ENCODE data around the gene UCN3. TPM values are rescaled to one million over a fixed set of nuclear protein-coding genes. Genes with fewer than 3 reads are reported as not detected.

UCN3 gene
- total and polyA plus RNA-seq, 9 of the 15 experiments (the other 6 are each of a cell fraction or from before 2014, with no cell fraction given): not detected

- TF ChIP-seq BRD9 (IDR thresholded peaks at IDR 0.05; ENCODE audit: low read depth, partially characterized antibody) (no peak), BRCA1 (IDR thresholded peaks at IDR 0.05) (no peak), BRCA1 (CRISPR knock-in tag; IDR thresholded peaks at IDR 0.05) (no peak)
Observed at GRCh38 chr10:5321273-5321672, 43.5 kb upstream of the UCN3 start (continued).

- no peak overlapping the region for H3K9ac ChIP-seq (ENCODE audit: insufficient read depth in 1 of 2, low read depth in 2 of 2, low read length in 2 of 2)
- H3K4me1 ChIP-seq (replicated peaks in 1 of 2; ENCODE audit: control insufficient read depth in 2 of 2, insufficient read depth in 2 of 2, low read length in 2 of 2): no peaks in the 10 kb centered on the region
- no peaks in the 10 kb centered on the region for H3K9me1 ChIP-seq (ENCODE audit: control insufficient read depth, insufficient read depth, low read length)
- no peak for ATAC-seq
- no peaks in the 10 kb centered on the region for H3K36me3 ChIP-seq (ENCODE audit: control insufficient read depth, insufficient read depth, low read length)
- ChIA-PET POLR2A (no interaction called here), CTCF (ENCODE audit: low intra/inter-chr PET ratio) (no interaction called here)
- H3K9me3 ChIP-seq (replicated peaks; ENCODE audit: control insufficient read depth, insufficient read depth, low read depth, low read length): no peaks in the 10 kb centered on the region
- no TSS peak for BruUV-seq (replicated peaks)
- 9% methylated on average over 4 of the region's 4 CpGs for WGBS (ENCODE audit: insufficient coverage, low coverage, missing lambda C conversion rate)
- H3K4me3 ChIP-seq: no peak overlapping the region
- H2AFZ ChIP-seq (ENCODE audit: low read depth, low read length): no peak overlapping the region
- H4K20me1 ChIP-seq (replicated peaks; ENCODE audit: control insufficient read depth, insufficient read depth, low read length): no peaks in the 10 kb centered on the region
- H3K79me2 ChIP-seq (ENCODE audit: control insufficient read depth, insufficient read depth, low read length): no peaks in the 10 kb centered on the region
- no peak overlapping the region for H3K27ac ChIP-seq (ENCODE audit: extremely low read depth, low read depth, low read length)
- 0 out of 5 replicates have a peak, but pooled peaks cover 0 to 8% of the 10 kb centered on the region in 2 experiments for H3K27me3 ChIP-seq (ENCODE audit: control insufficient read depth in 2 of 2, insufficient read depth in 2 of 2, low read length in 2 of 2)
- TF ChIP-seq ZBTB2 (IDR thresholded peaks at IDR 0.05) (no peak), CREBBP (IDR thresholded peaks at IDR 0.05; ENCODE audit: low read depth, low read length) (no peak), KLF6 (CRISPR knock-in tag; IDR thresholded peaks at IDR 0.05; ENCODE audit: borderline replicate concordance) (no peak), YBX1 (IDR thresholded peaks at IDR 0.05) (no peak), ZNF140 (CRISPR knock-in tag; IDR thresholded peaks at IDR 0.05) (no peak), MNT (conservative IDR thresholded peaks at IDR 0.05) (no peak), SNAPC5 (CRISPR knock-in tag; IDR thresholded peaks at IDR 0.05) (no peak), CSDE1 (IDR thresholded peaks at IDR 0.05) (no peak), ZNF324 (CRISPR knock-in tag; IDR thresholded peaks at IDR 0.05) (no peak), FOXK1 (CRISPR knock-in tag; IDR thresholded peaks at IDR 0.05; ENCODE audit: borderline replicate concordance) (no peak), MTA3 (IDR thresholded peaks at IDR 0.05; ENCODE audit: borderline replicate concordance) (no peak), CBX3 (IDR thresholded peaks at IDR 0.05; ENCODE audit: borderline replicate concordance in 1 of 2, low read length in 2 of 2) (no peak), C11orf30 (IDR thresholded peaks at IDR 0.05; ENCODE audit: low read depth) (no peak), CREB5 (CRISPR knock-in tag; IDR thresholded peaks at IDR 0.05) (no peak), RBM17 (IDR thresholded peaks at IDR 0.05; ENCODE audit: borderline replicate concordance, low read depth, low read length) (no peak), FOXJ3 (CRISPR knock-in tag; IDR thresholded peaks at IDR 0.05) (no peak)
- no peak for FAIRE-seq
- intact Hi-C loops (cut with micrococcal nuclease) (no loop called here), in situ Hi-C loops (cut with MboI) (no loop called here)
- DNase-seq (ENCODE audit: extremely low read depth in 1 of 4, low spot score in 3 of 4): no peak
- H3K4me2 ChIP-seq (ENCODE audit: insufficient read depth, low read length): no peak overlapping the region
Observed at GRCh38 chr10:5323446-5323845, 41.3 kb upstream of the UCN3 start.
